C4-2B (cell line): Measurements from ENCODE around the gene MCMBP.
"Not testable (repeated sequence)": the region's sequence is repeated elsewhere in the genome, so short reads cannot be mapped to it uniquely, and the experiment has no call there.

Experiments used
- ZFX ChIP-seq: fragments of 450-650 bp; IDR thresholded peaks from 2 replicates; pipeline ENCODE4 v1.6.1; 2017
- TF ChIP-seq, protein P1 (sequence below): fragments of 450-650 bp; conservative IDR thresholded peaks from 2 replicates; pipeline ENCODE4 v1.5.1; 2017; ENCODE audit warnings: mild to moderate bottlenecking

DNA sequence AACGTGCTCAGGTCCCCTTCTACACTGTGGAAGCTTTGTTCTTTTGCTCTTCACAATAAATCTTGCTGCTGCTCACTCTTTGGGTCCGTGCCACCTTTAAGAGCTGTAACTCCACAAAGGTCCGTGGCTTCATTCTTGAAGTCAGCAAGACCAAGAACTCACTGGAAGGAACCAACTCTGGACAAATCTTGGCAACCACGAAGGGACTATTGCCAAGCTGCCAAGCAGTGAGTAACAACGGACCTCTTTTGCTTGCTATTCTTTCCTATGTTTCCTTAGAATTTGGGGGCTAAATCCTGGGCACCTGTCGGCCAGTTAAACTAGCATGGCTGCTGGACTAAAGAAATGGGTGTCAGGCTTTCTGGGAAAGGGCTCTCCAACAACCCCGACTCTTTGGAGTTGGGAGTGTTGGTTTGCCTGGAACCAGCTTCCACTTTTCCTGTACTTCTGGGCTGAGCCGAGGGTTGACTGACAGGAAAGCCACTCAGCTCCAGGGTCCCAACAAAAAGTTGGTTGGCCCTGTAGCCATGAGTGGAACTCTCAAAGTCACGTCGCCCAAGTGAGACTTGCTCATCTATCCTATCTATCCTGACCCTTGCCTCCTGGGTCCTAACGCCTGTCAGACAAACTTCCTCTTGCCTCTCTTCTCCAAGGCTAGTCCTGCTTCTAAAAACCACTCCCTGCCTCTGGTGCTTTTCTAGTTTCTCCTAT is 11.4 kb upstream of the MCMBP start:
- TF ChIP-seq, protein P1, sequence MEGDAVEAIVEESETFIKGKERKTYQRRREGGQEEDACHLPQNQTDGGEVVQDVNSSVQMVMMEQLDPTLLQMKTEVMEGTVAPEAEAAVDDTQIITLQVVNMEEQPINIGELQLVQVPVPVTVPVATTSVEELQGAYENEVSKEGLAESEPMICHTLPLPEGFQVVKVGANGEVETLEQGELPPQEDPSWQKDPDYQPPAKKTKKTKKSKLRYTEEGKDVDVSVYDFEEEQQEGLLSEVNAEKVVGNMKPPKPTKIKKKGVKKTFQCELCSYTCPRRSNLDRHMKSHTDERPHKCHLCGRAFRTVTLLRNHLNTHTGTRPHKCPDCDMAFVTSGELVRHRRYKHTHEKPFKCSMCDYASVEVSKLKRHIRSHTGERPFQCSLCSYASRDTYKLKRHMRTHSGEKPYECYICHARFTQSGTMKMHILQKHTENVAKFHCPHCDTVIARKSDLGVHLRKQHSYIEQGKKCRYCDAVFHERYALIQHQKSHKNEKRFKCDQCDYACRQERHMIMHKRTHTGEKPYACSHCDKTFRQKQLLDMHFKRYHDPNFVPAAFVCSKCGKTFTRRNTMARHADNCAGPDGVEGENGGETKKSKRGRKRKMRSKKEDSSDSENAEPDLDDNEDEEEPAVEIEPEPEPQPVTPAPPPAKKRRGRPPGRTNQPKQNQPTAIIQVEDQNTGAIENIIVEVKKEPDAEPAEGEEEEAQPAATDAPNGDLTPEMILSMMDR = not testable (repeated sequence)
- TF ChIP-seq ZFX = not testable (repeated sequence)
